ENCODE measurements around the gene CALHM1. TPM values are rescaled to one million over a fixed set of nuclear protein-coding genes. Genes with fewer than 3 reads are reported as not detected.
A peak's percentile ranks its signal among the peaks of the same experiment; 100 is the strongest.

CALHM1 gene
- total RNA-seq, 1 experiment from 2014 or later, result not detected

- peak overlapping the region; percentile 13 for H3K4me3 Mint-ChIP-seq (ENCODE audit: low read depth, unreplicated experiment)
- peaks cover 15% of the 10 kb centered on the region for H3K36me3 Mint-ChIP-seq (ENCODE audit: insufficient read depth, unreplicated experiment)
- H3K27me3 Mint-ChIP-seq (ENCODE audit: unreplicated experiment), result no peaks in the 10 kb centered on the region
- CTCF ChIA-PET, result interaction anchor here (0.6 kb wide), 1 partner anchor 329 kb away, joined by 5 read pairs; no protein-coding TSS in a partner anchor
- no peaks in the 10 kb centered on the region for H3K9me3 Mint-ChIP-seq (ENCODE audit: low read depth, unreplicated experiment)
- intact Hi-C loops (cut with micrococcal nuclease; ENCODE audit: unreplicated experiment), result no loop called here
- H3K4me1 Mint-ChIP-seq (ENCODE audit: low read depth, unreplicated experiment), result peaks cover 18% of the 10 kb centered on the region
- no peak for TF ChIP-seq CTCF (IDR thresholded peaks at IDR 0.05; ENCODE audit: unreplicated experiment)
- no peak overlapping the region for H3K27ac Mint-ChIP-seq (ENCODE audit: unreplicated experiment)
- no TSS peak for BruUV-seq (replicated peaks)
- DNase-seq, result peak; percentile 55
Observed at GRCh38 chr10:103451091-103451813, 7.4 kb downstream of the CALHM1 start.

GRCh38 chr10:103450201-103450695 lies 8.5 kb downstream of the CALHM1 start:
- BruUV-seq (replicated peaks), result no TSS peak
- DNase-seq, result no peak
- intact Hi-C loops (cut with micrococcal nuclease; ENCODE audit: unreplicated experiment), result no loop called here
- Mint-ChIP-seq H3K27ac (ENCODE audit: unreplicated experiment) (no peak overlapping the region), H3K27me3 (ENCODE audit: unreplicated experiment) (no peaks in the 10 kb centered on the region), H3K9me3 (ENCODE audit: low read depth, unreplicated experiment) (no peaks in the 10 kb centered on the region), H3K36me3 (ENCODE audit: insufficient read depth, unreplicated experiment) (peaks cover 15% of the 10 kb centered on the region), H3K4me1 (ENCODE audit: low read depth, unreplicated experiment) (peaks cover 18% of the 10 kb centered on the region), H3K4me3 (ENCODE audit: low read depth, unreplicated experiment) (no peak overlapping the region)
- CTCF ChIA-PET, result no interaction called here
- TF ChIP-seq CTCF (IDR thresholded peaks at IDR 0.05; ENCODE audit: unreplicated experiment), result no peak

- CTCF ChIA-PET, result no interaction called here
- no peak for TF ChIP-seq CTCF (IDR thresholded peaks at IDR 0.05; ENCODE audit: unreplicated experiment)
- Mint-ChIP-seq H3K27ac (ENCODE audit: unreplicated experiment) (no peak overlapping the region), H3K9me3 (ENCODE audit: low read depth, unreplicated experiment) (no peaks in the 10 kb centered on the region), H3K4me3 (ENCODE audit: low read depth, unreplicated experiment) (no peak overlapping the region), H3K36me3 (ENCODE audit: insufficient read depth, unreplicated experiment) (peaks cover 15% of the 10 kb centered on the region), H3K27me3 (ENCODE audit: unreplicated experiment) (no peaks in the 10 kb centered on the region), H3K4me1 (ENCODE audit: low read depth, unreplicated experiment) (peaks cover 18% of the 10 kb centered on the region)
- no TSS peak for BruUV-seq (replicated peaks)
- no peak for DNase-seq
- intact Hi-C loops (cut with micrococcal nuclease; ENCODE audit: unreplicated experiment), result no loop called here
Observed at GRCh38 chr10:103449208-103450144, 9.2 kb downstream of the CALHM1 start.

GRCh38 chr10:103448746-103449145 lies 10.0 kb downstream of the CALHM1 start:
- no peak for DNase-seq
- CTCF ChIA-PET, result no interaction called here
- no peak for TF ChIP-seq CTCF (IDR thresholded peaks at IDR 0.05; ENCODE audit: unreplicated experiment)
- intact Hi-C loops (cut with micrococcal nuclease; ENCODE audit: unreplicated experiment), result no loop called here
- Mint-ChIP-seq H3K9me3 (ENCODE audit: low read depth, unreplicated experiment) (no peaks in the 10 kb centered on the region), H3K4me3 (ENCODE audit: low read depth, unreplicated experiment) (no peak overlapping the region), H3K4me1 (ENCODE audit: low read depth, unreplicated experiment) (peaks cover 18% of the 10 kb centered on the region), H3K27ac (ENCODE audit: unreplicated experiment) (no peak overlapping the region), H3K27me3 (ENCODE audit: unreplicated experiment) (no peaks in the 10 kb centered on the region), H3K36me3 (ENCODE audit: insufficient read depth, unreplicated experiment) (peaks cover 15% of the 10 kb centered on the region)
- no TSS peak for BruUV-seq (replicated peaks)
